Uterus (tissue), 2 donors: ENCODE results near the gene ARHGAP15.

Experiments
- CTCF ChIP-seq, 4 experiments: fragments of 200-600 bp in 2 of 4; fragments of 450-650 bp in 2 of 4; sonication (generic) in 2 of 4; IDR thresholded peaks; one replicate each; pipeline ENCODE4 v1.5.1; 2016 to 2019; ENCODE audit warnings: antibody characterized with exemption in 4 of 4, mild to moderate bottlenecking in 2 of 4, moderate library complexity in 1 of 4
- POLR2A ChIP-seq, 2 donors: fragments of 450-650 bp; IDR thresholded peaks; one replicate each; pipeline ENCODE4 v1.6.1; 2016; ENCODE audit warnings: antibody characterized with exemption in 2 of 2, mild to moderate bottlenecking in 1 of 2, moderate library complexity in 1 of 2

- peak in 3 of 4 experiments; percentile 8 to 49 (median 46) for TF ChIP-seq CTCF (IDR thresholded peaks at IDR 0.05)
- TF ChIP-seq POLR2A (IDR thresholded peaks at IDR 0.05): no peak
Observed at GRCh38 chr2:143162123-143162837, 33.1 kb downstream of the ARHGAP15 start.
